Peyer's patch (tissue), 4 donors: ENCODE results near the gene EPHA6.
"Not testable (repeated sequence)": the region's sequence is repeated elsewhere in the genome, so short reads cannot be mapped to it uniquely, and the experiment has no call there.

Source experiments
- POLR2A ChIP-seq, 2 donors: fragments of 450-650 bp; IDR thresholded peaks; one replicate each; pipeline ENCODE4 v1.5.1; 2017; ENCODE audit warnings: antibody characterized with exemption in 2 of 2, mild to moderate bottlenecking in 2 of 2, moderate library complexity in 2 of 2
- TF ChIP-seq, protein P1 (sequence below), 6 experiments: fragments of 450-650 bp in 4 of 6; fragments of 200-600 bp in 2 of 6; sonication (generic) in 1 of 6; IDR thresholded peaks; one replicate each; pipeline ENCODE4 v1.5.1; 2017 to 2019; ENCODE audit warnings: antibody characterized with exemption in 6 of 6, mild to moderate bottlenecking in 3 of 6, moderate library complexity in 1 of 6

GRCh38 chr3:97620514-97620913 lies 806.1 kb downstream of the EPHA6 start:
- TF ChIP-seq, protein P1, sequence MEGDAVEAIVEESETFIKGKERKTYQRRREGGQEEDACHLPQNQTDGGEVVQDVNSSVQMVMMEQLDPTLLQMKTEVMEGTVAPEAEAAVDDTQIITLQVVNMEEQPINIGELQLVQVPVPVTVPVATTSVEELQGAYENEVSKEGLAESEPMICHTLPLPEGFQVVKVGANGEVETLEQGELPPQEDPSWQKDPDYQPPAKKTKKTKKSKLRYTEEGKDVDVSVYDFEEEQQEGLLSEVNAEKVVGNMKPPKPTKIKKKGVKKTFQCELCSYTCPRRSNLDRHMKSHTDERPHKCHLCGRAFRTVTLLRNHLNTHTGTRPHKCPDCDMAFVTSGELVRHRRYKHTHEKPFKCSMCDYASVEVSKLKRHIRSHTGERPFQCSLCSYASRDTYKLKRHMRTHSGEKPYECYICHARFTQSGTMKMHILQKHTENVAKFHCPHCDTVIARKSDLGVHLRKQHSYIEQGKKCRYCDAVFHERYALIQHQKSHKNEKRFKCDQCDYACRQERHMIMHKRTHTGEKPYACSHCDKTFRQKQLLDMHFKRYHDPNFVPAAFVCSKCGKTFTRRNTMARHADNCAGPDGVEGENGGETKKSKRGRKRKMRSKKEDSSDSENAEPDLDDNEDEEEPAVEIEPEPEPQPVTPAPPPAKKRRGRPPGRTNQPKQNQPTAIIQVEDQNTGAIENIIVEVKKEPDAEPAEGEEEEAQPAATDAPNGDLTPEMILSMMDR (IDR thresholded peaks at IDR 0.05) = not testable (repeated sequence)
- TF ChIP-seq POLR2A (IDR thresholded peaks at IDR 0.05) = not testable (repeated sequence)
